ENCODE results near the gene EPSTI1. TPM values are rescaled to one million over a fixed set of nuclear protein-coding genes. Genes with fewer than 3 reads are reported as not detected.

The EPSTI1 gene
- total RNA-seq, 2 experiments from 2014 or later, result 8.4 to 9.7 TPM

GRCh38 chr13:43036351-43037250, 44.6 kb upstream of the EPSTI1 start:
- no peak for ATAC-seq
- H3K9me3 Mint-ChIP-seq, result peaks cover 6% of the 10 kb centered on the region
- CTCF ChIA-PET, result interaction anchor here (0.6 kb wide), 1 partner anchor 64 kb away, joined by 3 read pairs; no protein-coding TSS in a partner anchor
- H3K4me3 Mint-ChIP-seq, result no peak overlapping the region
- H3K27ac Mint-ChIP-seq, result no peak overlapping the region
- peaks cover 22% of the 10 kb centered on the region for H3K4me1 Mint-ChIP-seq (ENCODE audit: low read depth)
- no peak for TF ChIP-seq CTCF (IDR thresholded peaks at IDR 0.05)
- no peak for DNase-seq
- H3K27me3 Mint-ChIP-seq, result no peaks in the 10 kb centered on the region
- peaks cover 22% of the 10 kb centered on the region for H3K36me3 Mint-ChIP-seq (ENCODE audit: low read depth)
- POLR2A ChIA-PET, result interaction anchor here (1.3 kb wide), 1 partner anchor 44 kb away, joined by 4 read pairs; the partner anchor contains the start of gene EPSTI1
- intact Hi-C loops (cut with micrococcal nuclease), result no loop called here

GRCh38 chr13:43033038-43033437, 41.0 kb upstream of the EPSTI1 start:
- ATAC-seq, result peak; percentile 56
- no peak for TF ChIP-seq CTCF (IDR thresholded peaks at IDR 0.05)
- ChIA-PET CTCF (no interaction called here), POLR2A (interaction anchor here (1.3 kb wide), 1 partner anchor 9 kb away, joined by 5 read pairs; the partner anchor contains the start of gene DNAJC15)
- H3K36me3 Mint-ChIP-seq (ENCODE audit: low read depth), result peaks cover 28% of the 10 kb centered on the region
- intact Hi-C loops (cut with micrococcal nuclease), result no loop called here
- H3K4me1 Mint-ChIP-seq (ENCODE audit: low read depth), result peaks cover 28% of the 10 kb centered on the region
- peaks cover 6% of the 10 kb centered on the region for H3K9me3 Mint-ChIP-seq
- no peak overlapping the region for H3K4me3 Mint-ChIP-seq
- H3K27ac Mint-ChIP-seq, result no peak overlapping the region
- H3K27me3 Mint-ChIP-seq, result no peaks in the 10 kb centered on the region
- peak; percentile 7 for DNase-seq

- DNase-seq (no peak), ATAC-seq (no peak)
- TF ChIP-seq CTCF (IDR thresholded peaks at IDR 0.05), result no peak
- H3K36me3 Mint-ChIP-seq (ENCODE audit: low read depth), result peaks cover 28% of the 10 kb centered on the region
- intact Hi-C loops (cut with micrococcal nuclease), result no loop called here
- ChIA-PET CTCF (no interaction called here), POLR2A (interaction anchor here (1.3 kb wide), 1 partner anchor 8 kb away, joined by 5 read pairs; the partner anchor contains the start of gene DNAJC15)
- H3K4me3 Mint-ChIP-seq, result no peak overlapping the region
- peaks cover 6% of the 10 kb centered on the region for H3K9me3 Mint-ChIP-seq
- H3K27ac Mint-ChIP-seq, result no peak overlapping the region
- peaks cover 29% of the 10 kb centered on the region for H3K4me1 Mint-ChIP-seq (ENCODE audit: low read depth)
- no peaks in the 10 kb centered on the region for H3K27me3 Mint-ChIP-seq
Observed at GRCh38 chr13:43031881-43032280, 39.8 kb upstream of the EPSTI1 start.

GRCh38 chr13:43030548-43030947, 38.5 kb upstream of the EPSTI1 start:
- ATAC-seq, result no peak
- Mint-ChIP-seq H3K4me1 (ENCODE audit: low read depth) (peaks cover 34% of the 10 kb centered on the region), H3K27me3 (no peaks in the 10 kb centered on the region), H3K27ac (no peak overlapping the region), H3K9me3 (peaks cover 6% of the 10 kb centered on the region), H3K36me3 (ENCODE audit: low read depth) (peaks cover 28% of the 10 kb centered on the region), H3K4me3 (no peak overlapping the region)
- CTCF ChIA-PET, result no interaction called here
- no peak for DNase-seq
- POLR2A ChIA-PET, result interaction anchor here (0.8 kb wide), 1 partner anchor 13 kb away, joined by 4 read pairs; no protein-coding TSS in a partner anchor
- no peak for TF ChIP-seq CTCF (IDR thresholded peaks at IDR 0.05)
- intact Hi-C loops (cut with micrococcal nuclease), result no loop called here

- H3K36me3 Mint-ChIP-seq (ENCODE audit: low read depth), result peaks cover 12% of the 10 kb centered on the region
- no peak for DNase-seq
- TF ChIP-seq CTCF (IDR thresholded peaks at IDR 0.05), result no peak
- no peaks in the 10 kb centered on the region for H3K9me3 Mint-ChIP-seq
- peaks cover 38% of the 10 kb centered on the region for H3K4me1 Mint-ChIP-seq (ENCODE audit: low read depth)
- ChIA-PET CTCF (interaction anchor here (1.3 kb wide), 1 partner anchor 56 kb away, joined by 4 read pairs; no protein-coding TSS in a partner anchor), POLR2A (no interaction called here)
- no peak overlapping the region for H3K27ac Mint-ChIP-seq
- no peaks in the 10 kb centered on the region for H3K27me3 Mint-ChIP-seq
- no peak for ATAC-seq
- H3K4me3 Mint-ChIP-seq, result no peak overlapping the region
- intact Hi-C loops (cut with micrococcal nuclease), result no loop called here
Observed at GRCh38 chr13:43026262-43026661, 34.2 kb upstream of the EPSTI1 start.
